GM12878 (cell line): ENCODE measurements around the gene SLC8B1. TPM values are rescaled to one million over a fixed set of nuclear protein-coding genes. Genes with fewer than 3 reads are reported as not detected.

ENCODE experiments used
- ATAC-seq: fragments of 200-7000 bp; cut with Tn5 transposase; 3 replicates; pipeline ENCODE4 v1.9.1; 2020; ENCODE audit warnings: mild to moderate bottlenecking, moderate library complexity
- BruUV-seq: library from RNA; stranded (reverse); fragments of 400-500 nt; replicated peaks from 2 replicates; lab custom pipeline; 2021; lab: Mats Ljungman, UMichigan
- CTCF ChIA-PET: fragments of 300-600 bp; sonication (Branson Sonifier 250); formaldehyde crosslinking; extraction: SDS; loops from one replicate; lab custom pipeline; 2021; ENCODE audit warnings: inconsistent platforms; lab: Yijun Ruan, JAX
- POLR2A ChIA-PET: fragments of 350-600 bp; formaldehyde crosslinking; extraction: SDS; loops from one replicate; lab custom pipeline; 2021; ENCODE audit warnings: inconsistent platforms; lab: Charles Lee
- RAD21 ChIA-PET: fragments of 300-600 bp; sonication (Branson Sonifier 250); formaldehyde crosslinking; loops from one replicate; lab custom pipeline; 2023; ENCODE audit warnings: antibody characterized with exemption; ENCODE audit not compliant: unreplicated experiment; lab: Charles Lee
- SMC1A ChIA-PET: fragments of 300-600 bp; sonication (Branson Sonifier 250); formaldehyde crosslinking; loops from one replicate; lab custom pipeline; 2023; ENCODE audit not compliant: unreplicated experiment, uncharacterized antibody; lab: Charles Lee
- DNase-seq: peaks from one replicate; pipeline ENCODE4 v3.0.0-alpha.2; 2011; ENCODE audit warnings: low read depth, low spot score
- FAIRE-seq: peaks from 3 replicates; lab custom pipeline; 2011; peaks lifted over from hg19 to GRCh38; lab: Jason Lieb, UNC
- H2AFZ ChIP-seq: 2 replicates; pipeline ENCODE4 v1.6.0; 2011; ENCODE audit warnings: low read depth, low read length, control low read depth; ENCODE audit not compliant: control insufficient read depth
- H3K27ac ChIP-seq: 2 replicates; pipeline ENCODE4 v1.5.1; 2011; ENCODE audit warnings: control low read depth; ENCODE audit not compliant: control insufficient read depth, insufficient read depth
- H3K27me3 ChIP-seq, 2 experiments: replicated peaks in 1 of 2; 2 replicates each; pipeline versions ENCODE4 v1.6.0 to v1.6.1; 2011; ENCODE audit warnings: low read length in 1 of 2; ENCODE audit not compliant: control insufficient read depth in 2 of 2, insufficient read depth in 2 of 2
- H3K36me3 ChIP-seq, 2 experiments: 2 replicates each; pipeline ENCODE4 v1.5.1; 2011; ENCODE audit warnings: low read length in 1 of 2; ENCODE audit not compliant: control insufficient read depth in 2 of 2, insufficient read depth in 2 of 2
- H3K4me1 ChIP-seq: 2 replicates; pipeline ENCODE4 v1.6.1; 2011; ENCODE audit warnings: mild to moderate bottlenecking, low read length, moderate library complexity, mixed read lengths; ENCODE audit not compliant: control insufficient read depth, insufficient read depth
- H3K4me2 ChIP-seq: 2 replicates; pipeline ENCODE4 v1.6.0; 2011; ENCODE audit warnings: control low read depth; ENCODE audit not compliant: control insufficient read depth, insufficient read depth
- H3K4me3 ChIP-seq: fragments of 200-600 bp; sonication (generic); 2 replicates; pipeline ENCODE4 v1.5.1; 2016
- H3K79me2 ChIP-seq: 2 replicates; pipeline ENCODE4 v1.6.0; 2011; ENCODE audit warnings: low read length; ENCODE audit not compliant: control insufficient read depth, insufficient read depth
- H3K9ac ChIP-seq: 2 replicates; pipeline ENCODE4 v1.8.0; 2011; ENCODE audit warnings: low read length, control low read depth, mixed read lengths; ENCODE audit not compliant: control insufficient read depth, insufficient read depth
- H3K9me3 ChIP-seq: replicated peaks from 3 replicates; pipeline ENCODE4 v1.5.1; 2011; ENCODE audit warnings: mild to moderate bottlenecking, low read length; ENCODE audit not compliant: control insufficient read depth, insufficient read depth
- H4K20me1 ChIP-seq: 2 replicates; pipeline ENCODE4 v1.6.0; 2011; ENCODE audit not compliant: control insufficient read depth, insufficient read depth
- ATF7 ChIP-seq: fragments of 450-650 bp; IDR thresholded peaks from 2 replicates; pipeline ENCODE4 v1.6.1; 2016; ENCODE audit warnings: low read depth, mild to moderate bottlenecking
- CHD1 ChIP-seq: IDR thresholded peaks from 2 replicates; pipeline ENCODE4 v1.6.1; 2012; ENCODE audit warnings: low read depth, low read length, improper control_type of control experiment
- CHD4 ChIP-seq: fragments of 200-600 bp; sonication (generic); IDR thresholded peaks from 2 replicates; pipeline ENCODE4 v1.6.1; 2016; ENCODE audit warnings: mild to moderate bottlenecking
- CREM ChIP-seq: IDR thresholded peaks from 2 replicates; pipeline ENCODE4 v1.6.1; 2014; ENCODE audit warnings: antibody characterized with exemption, low read depth
- EED ChIP-seq: sonication (generic); IDR thresholded peaks from 2 replicates; pipeline ENCODE4 v1.6.1; 2016; ENCODE audit warnings: antibody characterized with exemption, low read depth
- EP300 ChIP-seq, 2 experiments: fragments of 150-350 bp in 1 of 2; IDR thresholded peaks; 2 replicates each; pipeline ENCODE4 v1.6.1; 2011 to 2012; ENCODE audit warnings: low read depth in 2 of 2, low read length in 2 of 2, borderline replicate concordance in 1 of 2, improper control_type of control experiment in 1 of 2, inconsistent platforms in 1 of 2; ENCODE audit not compliant: control insufficient read depth in 1 of 2
- FOXM1 ChIP-seq: IDR thresholded peaks from 2 replicates; pipeline ENCODE4 v1.6.1; 2012; ENCODE audit warnings: low read depth, mild to moderate bottlenecking, inconsistent platforms, low read length, moderate library complexity
- JUNB ChIP-seq: IDR thresholded peaks from 2 replicates; pipeline ENCODE4 v1.6.1; 2016; ENCODE audit warnings: antibody characterized with exemption, mild to moderate bottlenecking
- KAT2A ChIP-seq: conservative IDR thresholded peaks from 2 replicates; pipeline ENCODE4 v1.6.1; 2011; ENCODE audit warnings: low read depth, low read length; ENCODE audit not compliant: control insufficient read depth
- KDM1A ChIP-seq: fragments of 200-600 bp; sonication (generic); IDR thresholded peaks from 2 replicates; pipeline ENCODE4 v1.6.1; 2016; ENCODE audit warnings: borderline replicate concordance
- NFYB ChIP-seq: IDR thresholded peaks from 2 replicates; pipeline ENCODE4 v1.6.1; 2011; ENCODE audit warnings: low read depth, mild to moderate bottlenecking, low read length, improper control_type of control experiment, moderate library complexity; ENCODE audit not compliant: insufficient read depth
- RAD21 ChIP-seq: IDR thresholded peaks from 2 replicates; pipeline ENCODE4 v1.6.1; 2011; ENCODE audit warnings: mild to moderate bottlenecking, low read depth, low read length, moderate library complexity; ENCODE audit not compliant: insufficient read depth
- SIX5 ChIP-seq: IDR thresholded peaks from 2 replicates; pipeline ENCODE4 v1.6.1; 2011; ENCODE audit warnings: mild to moderate bottlenecking, low read depth, low read length, moderate library complexity; ENCODE audit not compliant: severe bottlenecking
- SMARCA5 ChIP-seq: fragments of 450-650 bp; IDR thresholded peaks from 2 replicates; pipeline ENCODE4 v1.6.1; 2017; ENCODE audit warnings: mild to moderate bottlenecking
- SP1 ChIP-seq: IDR thresholded peaks from one replicate; pipeline ENCODE4 v1.6.1; 2011; ENCODE audit warnings: low read depth, low read length
- YY1 ChIP-seq: IDR thresholded peaks from 2 replicates; pipeline ENCODE4 v1.6.1; 2011; ENCODE audit warnings: low read depth, mild to moderate bottlenecking, low read length
- WGBS: methylation state at CpG from one replicate; pipeline ENCODE4 v1.1.6; 2016; ENCODE audit warnings: low lambda C conversion rate; ENCODE audit not compliant: insufficient replicate concordance, insufficient coverage; ENCODE audit errors: missing lambda C conversion rate; 5-methylcytosine and 5-hydroxymethylcytosine counted together
- in situ Hi-C: fragments of 300-500 bp; cut with MboI; formaldehyde crosslinking; loops from 9 replicates; pipeline ENCODE4 v1.14.3; 2018; ENCODE audit warnings: mixed read lengths
- intact Hi-C: fragments of 100-400 bp; cut with micrococcal nuclease; formaldehyde crosslinking; loops from one replicate; pipeline ENCODE4 v1.14.2; 2022; ENCODE audit not compliant: unreplicated experiment
- polyA plus RNA-seq, 11 experiments: library from polyadenylated mRNA; depleted of rRNA in 4 of 11; unstranded in 6 of 11; stranded (reverse) in 5 of 11; fragments of >200 nt; fragmentation: Nextera tagmentation in 4 of 11; fragmentation: Illumina TruSeq in 1 of 11; extraction: Ambion mirVana in 4 of 11; extraction: Trizol in 1 of 11; gene quantifications; 1 replicate in 1 of 11; 2 replicates in 10 of 11; pipeline versions ENCODE4 v1.2.1 to v1.2.3, GENCODE V29; 2011 to 2016; ENCODE audit warnings: inconsistent platforms in 2 of 11, missing spikeins in 2 of 11, low read depth in 1 of 11
- total RNA-seq, 4 experiments: library from RNA; depleted of rRNA in 3 of 4; stranded (reverse); fragments of >200 nt in 3 of 4; fragmentation: Illumina TruSeq in 1 of 4; extraction: Trizol in 1 of 4; gene quantifications; 2 replicates each; pipeline versions ENCODE4 v1.2.1 to v1.2.3, GENCODE V29; 2013 to 2021

Gene SLC8B1
- total and polyA plus RNA-seq, 10 of the 15 experiments (the other 5 are each of a cell fraction or from before 2014, with no cell fraction given): 0.18 to 12.3 (median 6.8) TPM

- no peak overlapping the region for H3K27ac ChIP-seq
- H3K9ac ChIP-seq: no peak overlapping the region
- no peaks in the 10 kb centered on the region for H3K27me3 ChIP-seq
- CTCF ChIA-PET: no interaction called here
- FAIRE-seq (no peak), DNase-seq (no peak), ATAC-seq (no peak)
- no peaks in the 10 kb centered on the region for H3K9me3 ChIP-seq
- TF ChIP-seq CHD1: no peak
- TF ChIP-seq SMARCA5: no peak
- no peak for TF ChIP-seq CHD4
- TF ChIP-seq JUNB: no peak
- TF ChIP-seq EED: no peak
- TF ChIP-seq SP1: no peak
- no peak for TF ChIP-seq KDM1A
- no peak for TF ChIP-seq YY1
- TF ChIP-seq ATF7: no peak
- TF ChIP-seq SIX5: no peak
- TF ChIP-seq CREM: no peak
- TF ChIP-seq NFYB: no peak
- no peak for TF ChIP-seq EP300 (IDR thresholded peaks at IDR 0.05; ENCODE audit: borderline replicate concordance in 1 of 2, control insufficient read depth in 1 of 2, low read depth in 2 of 2, low read length in 2 of 2)
- no peak for TF ChIP-seq KAT2A
- TF ChIP-seq RAD21: no peak
- TF ChIP-seq FOXM1: no peak
- H4K20me1 ChIP-seq: no peaks in the 10 kb centered on the region
- no peak overlapping the region for H3K4me2 ChIP-seq
- no peaks in the 10 kb centered on the region for H3K4me1 ChIP-seq
- 90% methylated on average over 21 of the region's 21 CpGs for WGBS
- RAD21 ChIA-PET: no interaction called here
- peaks cover 18 to 20% of the 10 kb centered on the region in 2 experiments for H3K36me3 ChIP-seq
- no TSS peak for BruUV-seq
- SMC1A ChIA-PET: no interaction called here
- intact Hi-C loops (no loop called here), in situ Hi-C loops (no loop called here)
- POLR2A ChIA-PET: no interaction called here
- no peaks in the 10 kb centered on the region for H3K79me2 ChIP-seq
- H3K4me3 ChIP-seq: no peak overlapping the region
- no peak overlapping the region for H2AFZ ChIP-seq
Measured at GRCh38 chr12:113287146-113287898, 47.6 kb downstream of the SLC8B1 start.
